OCI-M1 (cell line): Measurements from ENCODE around the gene INPP5A.
"Not testable (repeated sequence)": the region's sequence is repeated elsewhere in the genome, so short reads cannot be mapped to it uniquely, and the experiment has no call there.

ENCODE experiments used
- DNase-seq: peaks from one replicate; lab custom pipeline; 2025; lab: John Stamatoyannopoulos, UW

The INPP5A gene

DNA sequence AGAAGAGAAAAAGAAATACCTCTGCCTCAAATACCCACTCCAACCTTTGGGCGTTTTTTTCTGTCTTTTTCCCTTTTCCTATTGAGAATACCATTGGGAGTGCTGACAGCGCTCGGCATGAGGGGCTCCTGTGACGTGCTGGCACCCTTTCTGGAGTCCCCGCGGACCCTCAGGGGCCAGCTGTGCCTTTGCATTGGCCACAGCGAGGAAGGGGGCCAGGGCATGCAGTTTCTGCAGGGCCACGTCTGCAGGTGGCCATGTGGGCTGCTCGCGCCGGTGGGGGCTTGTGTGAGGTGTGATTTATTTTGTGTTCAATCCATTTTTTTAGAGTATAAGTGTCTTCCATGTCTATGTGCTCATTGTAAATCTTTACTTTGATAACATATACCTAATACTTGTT is 57.4 kb downstream of the INPP5A start:
- DNase-seq: no peak

DNA sequence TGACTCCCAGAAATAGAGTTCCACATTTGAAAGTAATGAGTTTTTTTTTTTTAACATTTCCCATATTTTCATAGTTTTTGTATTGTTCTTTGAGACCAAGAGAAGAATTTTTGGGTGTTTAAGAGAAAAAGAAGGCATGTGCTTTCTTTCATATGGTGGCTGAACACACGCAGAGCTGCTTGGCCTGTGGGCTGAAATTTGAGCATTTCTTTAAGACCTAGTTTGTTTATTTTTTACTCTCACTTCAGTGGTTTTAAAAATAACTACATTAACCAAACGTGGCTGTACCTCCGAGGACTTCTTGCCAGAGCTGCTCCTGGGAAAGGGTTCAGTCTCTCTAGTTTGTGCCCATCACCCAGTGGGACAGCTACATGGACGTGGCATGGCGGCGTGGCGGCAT is 58.3 kb downstream of the INPP5A start:
- no peak for DNase-seq

DNA sequence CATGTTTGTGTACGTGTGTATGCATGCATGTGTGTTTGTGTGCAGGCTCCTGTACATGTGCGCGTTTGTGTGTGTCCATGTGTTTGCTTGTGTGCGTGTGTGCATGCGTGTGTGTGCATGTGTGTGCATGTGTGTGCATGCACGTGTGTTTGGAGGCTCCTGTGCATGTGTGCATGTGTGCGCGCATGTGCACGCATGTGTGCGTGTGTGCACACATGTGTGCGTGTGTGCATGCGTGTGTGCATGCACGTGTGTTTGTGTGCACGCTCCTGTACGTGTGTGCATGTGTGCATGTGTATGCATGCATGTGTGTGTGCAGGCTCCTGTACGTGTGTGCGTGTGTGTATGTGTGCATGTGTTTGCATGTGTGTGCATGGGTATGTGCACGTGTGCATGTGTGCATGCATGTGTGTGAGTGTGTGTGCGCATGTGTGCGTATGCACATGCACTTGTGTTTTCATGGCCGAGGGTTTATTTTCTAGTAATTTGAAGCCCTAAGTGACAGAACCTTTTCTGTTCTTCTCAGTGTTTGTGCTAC is 59.2 kb downstream of the INPP5A start:
- DNase-seq: no peak

DNA sequence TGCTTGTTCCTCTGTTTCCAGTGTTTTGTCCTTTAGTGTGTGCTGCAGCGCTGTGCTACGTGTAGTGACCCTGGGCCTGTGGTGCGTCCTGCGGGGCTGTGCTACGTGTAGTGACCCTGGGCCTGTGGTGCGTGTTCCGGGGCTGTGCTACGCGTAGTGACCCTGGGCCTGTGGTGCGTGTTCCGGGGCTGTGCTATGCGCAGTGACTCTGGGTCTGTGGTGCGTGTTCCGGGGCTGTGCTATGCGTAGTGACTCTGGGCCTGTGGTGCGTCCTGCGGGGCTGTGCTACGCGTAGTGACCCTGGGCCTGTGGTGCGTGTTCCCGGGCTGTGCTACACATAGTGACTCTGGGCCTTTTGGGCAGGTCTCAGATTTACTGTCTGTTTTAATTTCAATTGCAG is 60.1 kb downstream of the INPP5A start:
- DNase-seq: no peak

DNA sequence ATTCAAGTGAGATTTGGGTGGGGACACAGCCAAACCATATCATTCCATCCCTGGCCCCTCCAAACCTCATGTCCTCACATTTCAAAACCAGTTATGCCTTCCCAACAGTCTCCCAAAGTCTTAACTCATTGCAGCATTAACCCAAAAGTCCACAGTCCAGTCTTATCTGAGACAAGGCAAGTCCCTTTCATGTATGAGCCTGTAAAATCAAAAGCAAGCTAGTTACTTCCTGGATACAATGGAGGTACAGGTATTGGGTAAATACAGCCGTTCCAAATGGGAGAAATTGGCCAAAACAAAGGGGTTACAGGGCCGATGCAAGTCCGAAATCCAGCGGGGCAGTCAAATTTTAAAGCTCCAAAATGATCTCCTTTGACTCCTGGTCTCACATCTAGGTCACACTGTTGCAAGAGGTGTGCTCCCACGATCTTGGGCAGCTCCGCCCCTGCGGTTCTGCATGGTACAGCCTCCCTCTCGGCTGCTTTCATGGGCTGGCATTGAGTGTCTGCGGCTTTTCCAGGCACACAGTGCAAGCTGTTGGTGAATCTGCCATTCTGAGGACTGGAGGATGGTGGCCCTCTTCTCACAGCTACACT is 61.5 kb downstream of the INPP5A start:
- not testable (repeated sequence) for DNase-seq

DNA sequence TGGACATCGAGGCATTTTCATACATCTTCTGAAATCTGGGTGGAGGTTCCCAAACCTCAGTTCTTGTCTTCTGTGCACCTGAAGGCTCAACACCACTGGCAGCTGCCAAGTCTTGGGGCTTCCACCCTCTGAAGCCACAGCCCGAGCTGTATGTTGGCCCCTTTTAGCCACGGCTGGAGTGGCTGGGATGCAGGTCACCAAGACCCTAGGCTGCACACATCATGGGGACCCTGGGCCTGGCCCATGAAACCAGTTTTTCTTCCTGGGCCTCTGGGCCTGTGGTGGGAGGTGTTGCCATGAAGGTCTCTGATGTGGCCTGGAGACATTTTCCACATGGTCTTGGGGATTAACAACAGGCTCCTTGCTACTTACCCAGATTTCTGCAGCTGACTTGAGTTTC is 62.1 kb downstream of the INPP5A start:
- DNase-seq: no peak

DNA sequence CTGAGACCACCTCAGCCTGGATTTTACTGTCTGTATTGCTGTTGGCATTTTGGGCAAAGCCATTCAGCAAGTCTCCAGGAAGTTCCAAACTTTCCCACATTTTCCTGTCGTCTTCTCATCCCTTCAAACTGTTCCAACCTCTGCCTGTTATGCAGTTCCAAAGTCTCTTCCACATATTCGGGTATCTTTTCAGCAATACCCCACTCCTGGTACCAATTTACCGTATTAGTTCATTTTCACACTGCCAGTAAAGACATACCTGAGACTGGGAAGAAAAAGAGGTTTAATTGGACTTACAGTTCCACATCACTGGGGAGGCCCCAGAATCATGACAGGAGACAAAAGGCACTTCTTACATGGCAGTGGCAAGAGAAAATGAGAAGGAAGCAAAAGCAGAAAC is 62.8 kb downstream of the INPP5A start:
- no peak for DNase-seq

DNA sequence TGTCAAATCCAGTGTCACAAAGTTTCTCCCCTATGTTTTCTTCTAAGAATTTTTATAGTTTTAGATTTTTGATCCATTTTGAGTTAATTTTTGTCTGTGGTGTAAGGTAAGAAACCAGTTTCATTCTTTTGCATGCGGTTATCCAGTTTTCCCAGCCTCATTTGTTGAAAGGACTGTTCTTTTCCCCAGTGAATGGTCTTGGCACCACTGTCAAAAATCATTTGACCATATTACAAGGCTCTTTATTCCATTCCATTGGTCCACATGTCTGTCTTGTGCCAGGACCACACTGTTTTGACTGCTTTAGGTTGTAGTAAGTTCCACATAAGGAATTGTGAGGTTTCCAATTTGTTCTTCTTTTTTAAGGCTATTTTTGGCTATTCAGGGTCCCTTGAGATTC is 64.0 kb downstream of the INPP5A start:
- no peak for DNase-seq

DNA sequence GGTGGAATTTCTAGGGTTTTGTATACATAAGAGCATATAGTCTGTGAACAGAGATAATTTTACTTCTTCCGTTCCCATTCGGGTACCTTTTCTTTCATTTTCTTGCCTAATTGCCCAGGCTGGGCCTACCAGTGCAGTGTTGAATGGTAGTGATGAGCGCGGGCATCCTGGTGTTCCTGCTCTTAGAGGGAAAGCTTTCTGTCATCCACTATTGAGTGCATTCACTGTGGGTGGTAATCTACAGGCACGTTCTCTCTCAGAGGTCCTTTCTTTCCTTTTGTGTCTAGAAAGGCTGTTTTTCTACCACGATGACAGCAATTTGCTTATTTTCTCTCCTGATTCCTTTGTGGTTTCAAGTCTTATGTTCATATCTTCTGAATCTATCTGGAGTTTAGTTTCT is 65.0 kb downstream of the INPP5A start:
- DNase-seq: no peak

DNA sequence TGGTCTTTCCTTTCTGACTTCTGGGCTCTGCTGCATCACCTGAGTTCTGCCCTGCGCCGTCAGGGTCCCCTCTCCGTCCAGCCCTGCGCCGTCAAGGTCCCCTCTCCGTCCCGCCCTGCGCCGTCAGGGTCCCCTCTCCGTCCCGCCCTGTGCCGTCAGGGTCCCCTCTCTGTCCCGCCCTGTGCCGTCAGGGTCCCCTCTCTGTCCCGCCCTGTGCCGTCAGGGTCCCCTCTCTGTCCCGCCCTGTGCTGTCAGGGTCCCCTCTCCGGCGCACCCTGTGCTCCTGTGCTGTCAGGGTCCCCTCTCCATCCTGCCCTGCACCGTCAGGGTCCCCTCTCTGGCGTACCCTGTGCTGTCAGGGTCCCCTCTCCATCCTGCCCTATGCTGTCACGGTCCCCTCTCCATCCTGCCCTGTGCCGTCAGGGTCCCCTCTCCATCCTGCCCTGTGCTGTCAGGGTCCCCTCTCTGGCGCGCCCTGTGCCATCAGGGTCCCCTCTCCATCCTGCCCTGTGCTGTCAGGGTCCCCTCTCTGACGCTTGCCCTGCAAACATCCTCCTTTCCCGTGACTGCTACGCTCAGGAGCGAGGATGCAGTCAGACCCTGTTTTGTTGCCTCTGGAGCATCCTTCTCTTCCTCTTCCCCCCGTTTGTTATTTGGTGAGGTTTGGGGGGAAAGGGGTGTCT is 66.4 kb downstream of the INPP5A start:
- DNase-seq: no peak

DNA sequence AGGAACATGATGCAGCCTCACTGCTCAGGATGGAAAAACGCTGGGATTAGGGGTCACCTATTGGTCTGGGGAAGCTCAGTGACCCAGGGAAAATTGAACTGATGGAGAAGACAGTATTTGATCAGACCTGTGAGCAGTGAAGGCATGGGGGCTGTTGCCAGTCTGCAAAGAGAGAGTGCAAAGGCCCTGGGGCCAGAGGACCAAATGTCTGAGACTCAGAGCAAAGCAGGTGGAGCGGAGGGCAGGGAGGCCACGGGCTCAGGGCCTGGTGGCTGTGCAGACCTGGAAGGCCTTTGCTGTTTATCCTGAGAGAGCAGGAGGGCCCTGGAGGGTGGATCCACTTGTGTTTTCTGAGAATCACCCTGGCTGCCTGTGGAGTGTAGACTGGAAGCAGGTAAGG is 67.1 kb downstream of the INPP5A start:
- no peak for DNase-seq

DNA sequence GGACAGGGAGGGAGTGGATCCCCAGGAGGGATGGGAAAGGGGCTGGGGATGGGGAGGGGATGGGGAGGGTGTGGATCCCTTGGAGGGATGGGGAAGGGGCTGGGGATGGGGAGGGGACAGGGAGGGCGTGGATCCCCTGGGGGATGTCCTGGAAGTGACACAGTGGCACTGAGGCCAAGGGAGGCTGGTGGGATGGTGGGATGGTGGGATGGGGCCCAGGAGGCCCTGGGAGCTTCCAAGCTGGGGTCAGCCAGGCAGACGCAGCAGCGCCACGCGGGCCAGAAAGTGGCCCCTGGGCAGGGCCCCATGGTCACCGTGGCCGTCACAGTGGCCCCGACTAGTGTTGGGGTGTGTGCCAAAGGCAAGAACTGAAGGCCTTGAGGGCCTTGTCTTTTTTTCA is 67.8 kb downstream of the INPP5A start:
- no peak for DNase-seq

DNA sequence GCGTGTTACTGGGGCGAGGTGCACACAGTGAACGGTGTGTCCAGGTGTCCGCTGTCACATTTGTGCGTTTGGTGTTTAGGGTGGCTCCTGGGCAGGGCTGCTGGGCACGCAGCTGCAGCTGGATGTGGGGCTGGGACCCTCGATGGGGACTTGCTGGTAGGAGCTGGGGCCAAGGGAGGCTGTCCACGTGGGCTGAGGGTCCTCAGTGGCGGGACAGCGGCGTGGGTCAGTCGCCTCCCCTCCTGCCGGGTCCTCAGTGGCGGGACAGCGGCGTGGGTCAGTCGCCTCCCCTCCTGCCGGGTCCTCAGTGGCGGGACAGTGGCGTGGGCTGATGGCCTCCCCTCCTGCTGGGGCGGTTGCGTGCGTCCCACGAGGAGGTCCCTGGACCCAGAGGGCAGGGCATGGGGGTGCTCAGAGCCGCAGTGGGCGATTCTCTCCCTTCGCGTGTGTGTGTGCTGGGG is 68.5 kb downstream of the INPP5A start:
- no peak for DNase-seq

DNA sequence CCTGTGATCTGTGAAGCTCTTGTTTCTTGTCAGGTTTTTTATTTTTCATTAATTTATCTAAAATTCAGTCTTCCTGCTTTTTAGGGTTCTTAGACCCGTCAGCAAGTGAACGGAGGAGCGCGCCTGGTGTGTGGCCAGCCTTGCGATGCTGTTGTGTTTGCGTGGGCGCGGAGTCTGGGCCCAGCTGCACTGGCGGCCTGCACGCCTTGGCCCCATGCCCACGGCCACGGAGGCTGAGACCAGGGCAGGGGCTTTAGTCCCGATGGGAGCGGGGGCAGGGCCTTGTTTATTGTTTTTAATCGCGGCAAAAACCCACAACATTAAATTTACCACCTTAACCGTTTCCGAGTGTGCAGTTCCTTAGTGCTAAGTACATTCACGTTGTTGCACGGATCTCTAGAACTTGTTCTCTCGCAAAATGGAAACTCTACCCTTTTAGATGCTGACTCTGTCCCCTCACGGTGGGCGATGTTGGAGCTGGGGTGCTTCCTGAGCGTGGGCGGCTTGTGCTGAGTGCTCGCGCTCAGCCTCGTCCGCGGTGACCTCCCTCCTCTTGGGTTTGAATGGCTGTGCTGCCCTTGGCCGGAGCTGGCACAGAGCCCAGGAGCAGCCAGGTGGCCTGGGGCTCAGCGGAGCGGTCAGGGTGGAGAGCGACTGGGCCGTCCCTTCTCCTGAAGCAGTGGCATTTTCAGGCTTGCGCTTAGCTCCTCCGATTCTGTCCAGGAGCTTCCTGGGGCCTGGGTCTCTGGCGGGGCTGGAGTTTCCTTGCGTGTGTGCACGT is 69.1 kb downstream of the INPP5A start:
- no peak for DNase-seq

DNA sequence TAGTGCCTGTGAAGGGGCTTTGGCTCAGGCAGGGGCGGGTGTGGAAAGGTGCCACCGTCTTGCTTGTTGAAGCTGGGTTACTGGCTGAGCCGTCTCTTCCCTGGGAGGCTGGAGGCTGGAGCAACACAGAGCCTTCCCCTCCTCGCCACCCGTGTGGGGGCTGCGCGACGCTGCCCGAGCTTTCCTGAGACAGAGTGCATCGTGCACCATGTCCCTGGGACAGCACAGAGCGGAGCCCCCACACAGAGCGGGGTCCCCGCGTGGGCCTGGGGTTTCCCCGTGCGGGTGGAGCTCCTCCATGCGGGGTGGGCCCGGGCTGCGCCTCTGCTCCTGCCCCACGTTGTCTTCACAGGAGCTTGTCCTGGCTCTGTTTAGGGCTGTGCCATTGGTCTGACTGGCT is 69.9 kb downstream of the INPP5A start:
- no peak for DNase-seq

DNA sequence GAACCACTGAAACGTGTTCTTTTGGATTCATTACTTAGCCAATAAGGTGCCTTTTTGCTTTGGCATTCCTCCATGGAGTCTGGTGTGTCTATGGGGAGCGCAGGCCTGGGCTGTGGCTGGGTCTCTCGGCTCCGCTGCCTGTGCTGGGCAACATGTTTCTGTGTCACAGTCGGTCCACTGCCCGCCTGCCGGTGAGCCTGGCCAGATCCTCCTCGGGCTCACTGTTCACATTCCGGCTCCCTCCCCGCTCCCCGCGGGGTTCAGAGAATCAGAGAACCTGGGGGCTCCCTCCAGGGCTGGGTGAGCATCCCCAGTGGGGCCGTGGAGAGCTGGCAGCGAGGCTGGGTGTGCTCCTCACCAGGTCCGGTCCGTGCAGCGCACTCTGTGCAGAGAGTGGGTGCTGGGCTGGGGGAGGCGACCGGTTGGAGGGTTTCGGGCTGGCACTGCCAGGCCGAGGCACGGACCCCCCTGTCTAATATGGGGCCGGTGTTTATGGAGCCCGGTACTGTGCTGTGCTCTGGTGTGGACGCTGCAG is 70.4 kb downstream of the INPP5A start:
- no peak for DNase-seq

DNA sequence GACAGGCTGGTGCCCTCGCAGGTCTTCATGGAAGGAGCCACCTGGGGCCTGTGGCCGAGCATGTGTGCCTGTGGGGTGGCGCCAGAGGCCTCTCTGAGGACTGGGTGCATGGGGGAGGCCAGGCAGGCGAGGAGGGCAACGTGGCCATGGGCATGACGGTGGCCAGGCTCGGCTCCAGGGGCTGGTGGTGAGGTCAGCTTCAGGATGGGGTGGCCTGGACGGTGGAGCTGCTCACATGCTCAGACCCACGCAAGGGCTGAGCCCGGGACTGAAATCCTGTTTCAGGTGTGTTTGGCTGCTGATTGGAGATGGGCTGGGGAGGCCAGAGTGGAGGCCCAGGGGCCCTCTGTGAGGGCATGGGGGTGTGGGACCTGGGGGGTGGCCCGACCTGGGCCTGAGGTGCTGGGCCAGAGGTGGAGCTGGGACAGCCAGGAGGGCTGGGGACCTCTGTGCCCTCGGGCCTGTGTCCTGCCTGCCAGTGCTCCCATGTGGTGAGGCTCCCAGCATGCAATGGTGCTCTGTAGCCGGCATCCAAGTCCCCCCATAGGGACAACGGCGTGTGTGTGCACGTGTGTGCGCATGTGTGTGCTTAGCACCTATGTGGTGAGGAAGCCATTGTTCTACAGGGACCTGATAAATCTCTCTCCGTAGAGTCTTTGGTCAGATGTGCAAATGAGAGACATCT is 71.1 kb downstream of the INPP5A start:
- DNase-seq: no peak

DNA sequence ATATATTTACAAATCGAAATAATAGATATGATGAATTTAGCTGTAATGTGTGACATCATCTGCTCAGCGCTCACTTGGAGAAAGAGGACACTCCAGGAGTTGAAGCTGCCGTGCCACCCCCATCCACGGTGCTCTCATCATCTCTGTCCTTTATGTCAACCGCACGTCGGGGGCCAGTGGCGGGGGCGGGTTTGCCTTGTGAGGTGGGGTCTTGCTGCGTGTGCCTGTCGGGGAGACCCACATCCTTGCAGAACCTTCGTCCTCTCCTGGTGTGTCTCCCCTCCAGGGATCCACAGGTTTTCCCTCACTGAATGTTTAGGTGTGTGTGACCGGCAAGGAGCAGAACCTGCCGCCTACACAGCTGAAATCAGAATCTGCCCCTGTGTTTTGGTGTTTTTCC is 71.6 kb downstream of the INPP5A start:
- DNase-seq: no peak

DNA sequence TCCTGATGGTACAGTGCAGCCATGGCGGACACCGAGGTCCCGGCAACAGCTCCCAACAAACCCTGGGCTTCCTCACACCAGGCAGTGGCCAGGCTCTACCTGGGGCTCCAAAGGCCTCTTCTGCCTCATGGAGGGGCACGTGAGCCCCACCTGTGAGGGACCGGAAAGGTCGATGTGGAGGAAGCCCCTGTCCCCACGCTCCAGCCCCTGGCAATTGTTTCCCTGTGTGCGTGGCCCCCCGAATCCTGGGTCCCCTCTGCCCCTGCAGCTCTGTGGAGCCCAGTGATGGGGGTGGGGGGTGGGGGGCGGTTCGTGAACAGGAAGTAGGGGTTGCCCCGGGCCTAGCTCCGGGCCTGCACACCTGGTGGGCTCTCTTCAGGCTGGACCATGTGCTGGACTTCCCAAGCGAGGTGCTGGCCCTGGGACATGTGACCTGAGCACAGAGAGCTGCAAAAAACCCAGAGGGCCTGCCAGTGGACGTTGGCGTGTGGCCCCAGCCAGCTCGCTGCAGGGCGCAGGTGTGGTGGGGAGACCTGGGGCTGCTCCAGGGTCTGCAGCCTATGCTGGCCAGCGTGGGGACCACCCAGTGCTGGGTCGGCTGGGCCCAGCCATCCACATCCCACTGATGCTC is 72.6 kb downstream of the INPP5A start:
- DNase-seq: no peak

DNA sequence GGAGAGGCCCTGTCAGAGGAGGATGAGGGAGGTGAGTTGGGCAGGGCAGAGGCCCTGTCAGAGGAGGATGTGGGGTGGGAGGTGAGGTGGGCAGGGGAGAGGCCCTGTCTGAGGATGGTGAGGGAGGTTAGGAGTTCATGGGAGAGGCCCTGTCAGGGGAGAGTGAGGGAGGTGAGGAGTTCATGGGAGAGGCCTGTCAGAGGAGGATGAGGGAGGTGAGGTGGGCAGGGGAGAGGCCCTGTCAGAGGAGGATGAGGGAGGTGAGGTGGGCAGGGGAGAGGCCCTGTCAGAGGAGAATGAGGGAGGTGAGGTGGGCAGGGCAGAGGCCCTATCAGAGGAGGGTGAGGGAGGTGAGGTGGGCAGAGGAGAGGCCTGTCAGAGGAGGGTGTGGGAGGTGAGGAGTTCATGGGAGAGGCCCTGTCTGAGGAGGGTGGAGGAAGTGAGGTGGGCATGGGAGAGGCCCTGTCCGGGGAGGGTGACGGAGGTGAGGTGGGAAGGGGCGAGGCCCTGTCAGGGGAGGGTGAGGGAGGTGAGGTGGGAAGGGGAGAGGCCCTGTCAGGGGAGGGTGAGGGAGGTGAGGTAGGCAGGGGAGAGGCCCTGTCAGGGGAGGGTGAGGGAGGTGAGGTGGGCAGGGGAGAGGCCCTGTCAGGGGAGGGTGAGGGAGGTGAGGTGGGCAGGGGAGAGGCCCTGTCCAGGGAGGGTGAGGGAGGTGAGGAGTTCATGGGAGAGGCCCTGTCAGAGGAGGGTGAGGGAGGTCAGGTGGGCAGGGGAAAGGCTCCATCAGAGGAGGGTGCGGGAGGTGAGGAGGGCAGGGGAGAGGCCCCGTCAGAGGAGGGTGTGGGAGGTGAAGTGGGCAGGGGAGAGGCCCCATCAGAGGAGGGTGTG is 73.7 kb downstream of the INPP5A start:
- DNase-seq: no peak

DNA sequence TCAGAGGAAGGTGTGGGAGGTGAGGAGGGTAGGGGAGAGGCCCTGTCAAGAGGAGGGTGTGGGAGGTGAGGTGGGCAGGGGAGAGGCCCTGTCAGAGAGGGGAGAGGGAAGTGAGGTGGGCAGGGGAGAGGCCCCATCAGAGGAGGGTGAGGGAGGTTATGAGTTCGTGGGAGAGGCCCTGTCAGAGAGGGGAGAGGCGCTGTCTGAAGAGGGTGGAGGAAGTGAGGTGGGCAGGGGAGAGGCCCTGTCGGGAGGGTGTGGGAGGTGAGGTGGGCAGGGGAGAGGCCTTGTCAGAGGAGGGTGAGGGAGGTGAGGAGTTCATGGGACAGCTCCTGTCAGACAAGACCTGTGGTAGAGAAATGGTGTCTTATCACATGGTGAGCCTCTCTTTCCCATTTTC is 74.4 kb downstream of the INPP5A start:
- DNase-seq: peak; percentile 30
